GM12891 (cell line): ENCODE results near the gene CSH2.

ENCODE experiments used
- PAX5 ChIP-seq: IDR thresholded peaks from 2 replicates; pipeline ENCODE4 v1.6.1; 2011; ENCODE audit warnings: low read length, moderate library complexity, mild to moderate bottlenecking; ENCODE audit not compliant: insufficient read depth, severe bottlenecking
- POLR2A ChIP-seq: IDR thresholded peaks from 2 replicates; pipeline ENCODE4 v1.6.1; 2011; ENCODE audit warnings: low read depth, low read length, control low read depth
- POU2F2 ChIP-seq: IDR thresholded peaks from 2 replicates; pipeline ENCODE4 v1.6.1; 2011; ENCODE audit warnings: low read depth, mild to moderate bottlenecking, control low read depth, low read length, moderate library complexity
- SPI1 ChIP-seq: IDR thresholded peaks from 2 replicates; pipeline ENCODE4 v1.6.1; 2011; ENCODE audit warnings: low read depth, low read length, control low read depth
- TAF1 ChIP-seq: IDR thresholded peaks from 2 replicates; pipeline ENCODE4 v1.6.1; 2011; ENCODE audit warnings: low read depth, low read length, control low read depth

DNA sequence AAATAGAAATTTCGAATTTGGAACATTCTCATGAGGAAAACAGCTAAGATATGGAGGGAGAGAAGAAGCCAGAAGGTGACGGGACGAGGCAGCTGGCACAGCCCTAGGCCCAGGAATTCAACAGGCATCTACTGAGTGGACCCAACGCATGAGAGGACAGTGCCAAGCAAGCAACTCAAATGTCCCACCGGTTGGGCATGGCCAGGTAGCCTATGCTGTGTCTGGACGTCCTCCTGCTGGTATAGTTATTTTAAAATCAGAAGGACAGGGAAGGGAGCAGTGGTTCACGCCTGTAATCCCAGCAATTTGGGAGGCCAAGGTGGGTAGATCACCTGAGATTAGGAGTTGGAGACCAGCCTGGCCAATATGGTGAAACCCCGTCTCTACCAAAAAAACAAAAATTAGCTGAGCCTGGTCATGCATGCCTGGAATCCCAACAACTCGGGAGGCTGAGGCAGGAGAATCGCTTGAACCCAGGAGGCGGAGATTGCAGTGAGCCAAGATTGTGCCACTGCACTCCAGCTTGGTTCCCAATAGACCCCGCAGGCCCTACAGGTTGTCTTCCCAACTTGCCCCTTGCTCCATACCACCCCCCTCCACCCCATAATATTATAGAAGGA lies 43.2 kb upstream of the CSH2 start:
- no peak for TF ChIP-seq SPI1
- no peak for TF ChIP-seq TAF1
- TF ChIP-seq POU2F2, result no peak
- TF ChIP-seq POLR2A, result no peak
- no peak for TF ChIP-seq PAX5
